ENCODE data around the gene CEACAM19. TPM values are rescaled to one million over a fixed set of nuclear protein-coding genes. Genes with fewer than 3 reads are reported as not detected.

The CEACAM19 gene
- total RNA-seq, 1 donor, result 0.63 TPM

DNA sequence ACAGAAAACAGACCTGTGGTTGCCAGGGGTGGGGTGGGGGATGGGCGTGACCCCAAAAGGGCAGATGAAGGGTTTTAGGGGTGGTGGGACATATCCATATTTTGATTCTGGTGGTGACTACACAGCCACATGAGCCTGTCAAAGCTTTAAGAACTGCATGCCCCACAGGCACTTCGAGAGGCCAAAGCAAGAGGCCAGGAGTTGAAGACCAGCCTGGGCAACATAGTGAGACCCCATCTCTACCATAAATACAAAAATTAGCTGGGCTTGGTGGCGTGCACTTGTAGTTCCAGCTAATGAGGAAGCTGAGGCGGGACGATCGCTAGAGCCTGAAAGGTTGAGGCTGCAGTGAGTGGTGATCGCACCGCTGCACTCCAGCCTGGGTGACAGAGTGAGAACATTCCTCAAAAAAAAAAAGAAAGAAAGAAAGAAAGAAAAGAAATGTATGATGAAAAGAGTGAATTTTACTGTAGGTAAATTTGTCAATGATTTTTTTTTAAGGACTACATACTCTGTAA is 58.3 kb downstream of the CEACAM19 start:
- Histone ChIP-seq H3K4me1 (ENCODE audit: insufficient read depth, low read length) (peaks cover 34% of the 10 kb centered on the region), H3K9me3 (ENCODE audit: low read depth, low read length) (no peaks in the 10 kb centered on the region)

DNA sequence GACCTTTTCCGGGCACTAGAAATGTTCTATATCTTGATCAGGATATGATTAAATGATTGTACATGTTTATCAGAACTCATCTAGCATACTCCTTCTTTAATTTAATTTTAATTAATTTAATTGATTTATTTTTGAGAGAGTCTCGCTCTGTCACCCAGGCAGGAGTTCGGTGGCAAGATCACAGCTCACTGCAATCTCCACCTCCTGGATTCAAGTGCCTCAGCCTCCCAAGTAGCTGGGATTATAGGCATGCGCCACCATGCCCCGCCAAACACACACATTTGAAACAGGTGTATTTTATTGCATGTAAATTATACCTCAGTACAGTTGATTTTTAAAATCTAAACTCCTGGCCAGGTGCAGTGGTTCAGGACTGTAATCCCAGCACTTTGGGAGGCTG is 59.8 kb downstream of the CEACAM19 start:
- no peaks in the 10 kb centered on the region for H3K27me3 ChIP-seq (ENCODE audit: insufficient read depth, low read length)
- no peaks in the 10 kb centered on the region for H3K9me3 ChIP-seq (ENCODE audit: low read depth, low read length)
- no peak overlapping the region for H3K4me3 ChIP-seq (ENCODE audit: low read length)
- H3K4me1 ChIP-seq (ENCODE audit: insufficient read depth, low read length), result peaks cover 32% of the 10 kb centered on the region

More for the DNA sequence above, 58.3 kb downstream of the CEACAM19 start:
- Histone ChIP-seq H3K27me3 (ENCODE audit: insufficient read depth, low read length) (no peaks in the 10 kb centered on the region), H3K4me3 (ENCODE audit: low read length) (no peak overlapping the region)

DNA sequence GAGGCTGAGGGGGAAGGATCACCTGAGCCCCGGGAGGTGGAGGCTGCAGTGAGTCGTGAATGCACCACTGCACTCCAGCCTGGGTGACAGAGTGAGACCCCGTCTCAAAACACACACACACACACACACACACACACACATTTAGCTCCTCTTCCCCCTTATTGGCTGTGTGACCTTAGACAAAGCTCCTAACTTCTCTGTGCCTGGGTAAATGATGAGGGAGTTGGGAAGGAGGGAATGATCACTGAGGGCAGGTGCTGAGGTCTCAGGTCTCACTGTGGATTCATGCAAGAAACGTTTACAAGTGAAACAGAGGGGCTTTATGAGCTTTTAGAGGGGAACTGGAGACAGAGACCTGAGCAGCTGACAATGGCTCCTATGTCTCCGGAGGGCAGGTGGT is 60.3 kb downstream of the CEACAM19 start:
- H3K4me3 ChIP-seq (ENCODE audit: low read length), result no peak overlapping the region
- no peaks in the 10 kb centered on the region for H3K9me3 ChIP-seq (ENCODE audit: low read depth, low read length)
- H3K27me3 ChIP-seq (ENCODE audit: insufficient read depth, low read length), result no peaks in the 10 kb centered on the region
- peaks cover 38% of the 10 kb centered on the region for H3K4me1 ChIP-seq (ENCODE audit: insufficient read depth, low read length)

DNA sequence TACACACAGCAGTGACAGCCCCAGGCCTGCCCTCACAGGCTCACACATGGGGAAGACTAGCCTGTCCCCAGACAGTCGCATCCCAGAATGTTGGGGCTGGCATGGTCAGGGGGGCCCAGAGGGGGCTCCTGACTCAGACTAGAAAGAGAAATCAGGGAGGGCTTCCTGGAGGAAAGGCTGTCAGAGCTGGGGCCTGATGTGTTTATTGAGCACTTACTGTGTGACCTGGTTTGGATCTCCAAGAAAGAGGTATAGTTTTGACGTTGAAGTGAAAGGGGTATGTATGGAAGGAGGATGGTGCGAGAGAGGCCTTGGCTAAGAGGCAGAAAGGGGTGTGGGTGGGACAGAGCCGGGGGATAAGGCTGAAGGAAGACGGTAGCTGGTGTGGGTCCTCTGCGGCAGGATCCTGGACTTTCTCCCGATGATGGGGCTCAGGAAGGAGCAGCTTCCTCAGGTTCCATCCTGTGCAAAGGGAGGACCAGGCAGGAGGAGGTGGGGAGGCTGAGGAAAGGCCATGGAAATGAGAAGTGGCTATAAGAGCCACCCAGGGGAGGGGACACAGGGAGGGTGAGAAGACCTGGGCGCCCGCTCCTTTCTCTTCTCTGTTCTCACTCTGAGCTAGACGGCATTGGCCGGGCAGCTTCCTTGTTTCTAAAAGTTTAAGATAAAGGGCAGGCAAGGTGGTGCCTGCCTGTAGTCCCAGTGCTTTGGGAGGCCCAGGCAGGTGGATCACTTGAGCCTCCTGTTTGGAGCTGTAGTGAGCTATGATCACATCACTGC is 61.1 kb downstream of the CEACAM19 start:
- no peaks in the 10 kb centered on the region for H3K9me3 ChIP-seq (ENCODE audit: low read depth, low read length)
- H3K4me3 ChIP-seq (ENCODE audit: low read length), result no peak overlapping the region
- H3K27me3 ChIP-seq (ENCODE audit: insufficient read depth, low read length), result no peaks in the 10 kb centered on the region
- peaks cover 46% of the 10 kb centered on the region for H3K4me1 ChIP-seq (ENCODE audit: insufficient read depth, low read length)

Other genes starting within 250 kb of the CEACAM19 start
- gene ZNF229, start 223.0 kb upstream of the CEACAM19 start, total RNA-seq, result 0.21 TPM
- 8.6 TPM for gene ZNF180, start 171.0 kb upstream of the CEACAM19 start, total RNA-seq
- not detected for gene CEACAM20, start 141.8 kb upstream of the CEACAM19 start, total RNA-seq
- not detected for gene IGSF23, start 57.9 kb upstream of the CEACAM19 start, total RNA-seq
- 4.5 TPM for gene PVR, start 27.6 kb upstream of the CEACAM19 start, total RNA-seq
- not detected for gene CEACAM16, start 27.7 kb downstream of the CEACAM19 start, total RNA-seq
- 33.0 TPM for gene BCL3, start 77.2 kb downstream of the CEACAM19 start, total RNA-seq
- not detected for gene CBLC, start 106.4 kb downstream of the CEACAM19 start, total RNA-seq
- gene BCAM, start 137.6 kb downstream of the CEACAM19 start, total RNA-seq, result not detected
- gene NECTIN2, start 174.8 kb downstream of the CEACAM19 start, total RNA-seq, result 22.1 TPM
- 23.4 TPM for gene TOMM40, start 219.8 kb downstream of the CEACAM19 start, total RNA-seq
- 0.94 TPM for gene APOE, start 234.3 kb downstream of the CEACAM19 start, total RNA-seq
- not detected for gene APOC1, start 243.1 kb downstream of the CEACAM19 start, total RNA-seq

Measured in mononuclear cell (primary cell).